Activated CD4-positive, alpha-beta T cell treated with anti-CD3 and anti-CD28 coated beads, Interleukin-2, amount 50 U/mL, for 24 hours (primary cell): ENCODE results near the gene RBM15.

Source experiments
- DNase-seq, 2 donors: peaks; one replicate each; pipeline ENCODE4 v3.0.0-alpha.2; 2020; ENCODE audit warnings: low read depth in 1 of 2, low spot score in 1 of 2

Gene RBM15

DNA sequence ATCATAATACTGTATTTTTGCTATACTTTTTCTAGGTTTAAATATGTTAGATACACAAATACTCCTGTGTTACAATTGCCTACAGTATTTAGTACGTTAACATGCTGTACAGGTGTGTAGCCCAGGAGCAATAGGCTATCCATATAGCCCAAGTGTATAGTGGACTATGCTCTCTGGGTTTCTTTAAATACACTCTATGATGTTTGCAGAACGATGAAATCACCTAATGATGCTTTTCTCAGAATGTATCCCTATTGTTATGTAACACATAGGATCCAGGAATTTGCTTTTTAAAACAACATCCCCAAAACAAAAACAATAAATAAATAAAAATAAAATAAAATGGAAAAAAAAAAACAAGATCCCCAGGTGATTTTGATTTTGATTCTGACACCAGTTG, 18.1 kb upstream of the RBM15 start:
- no peak for DNase-seq

DNA sequence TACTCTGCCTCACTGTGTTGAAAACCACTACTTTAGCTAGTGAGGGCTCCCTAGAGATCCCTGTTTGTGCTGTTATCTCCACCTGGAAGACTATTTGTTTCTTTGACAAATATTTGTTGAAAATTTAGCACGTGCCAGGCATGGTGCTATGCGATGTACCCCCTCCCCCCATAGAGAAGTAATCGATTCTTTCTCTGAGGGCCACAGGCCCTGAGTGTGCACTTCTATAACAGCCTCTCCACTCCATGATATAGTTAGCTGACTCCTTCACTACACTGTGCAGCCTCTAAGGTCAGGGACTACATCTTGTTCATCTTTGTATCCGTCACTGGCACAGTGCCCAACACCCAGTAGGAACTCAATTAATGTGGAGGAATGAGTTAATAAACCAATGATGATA, 17.3 kb upstream of the RBM15 start:
- no peak for DNase-seq

DNA sequence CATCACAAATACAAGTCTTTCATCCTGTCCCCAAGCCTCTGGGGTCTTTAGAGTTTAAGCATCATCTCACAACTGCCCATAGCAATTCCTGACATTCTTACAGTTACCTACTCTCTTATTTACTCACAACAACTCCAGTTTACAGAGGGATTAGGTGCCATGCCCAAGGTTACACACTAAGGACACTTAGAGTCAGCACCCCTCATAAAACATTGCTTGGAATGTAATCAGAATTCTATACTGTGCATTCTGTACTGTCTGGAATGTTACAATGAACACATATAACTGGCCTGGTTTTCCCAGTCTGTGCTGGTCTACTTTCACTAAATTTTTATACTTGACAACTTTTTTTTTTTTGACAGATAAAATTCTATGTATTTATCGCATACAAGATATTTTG, 14.5 kb upstream of the RBM15 start:
- no peak for DNase-seq

DNA sequence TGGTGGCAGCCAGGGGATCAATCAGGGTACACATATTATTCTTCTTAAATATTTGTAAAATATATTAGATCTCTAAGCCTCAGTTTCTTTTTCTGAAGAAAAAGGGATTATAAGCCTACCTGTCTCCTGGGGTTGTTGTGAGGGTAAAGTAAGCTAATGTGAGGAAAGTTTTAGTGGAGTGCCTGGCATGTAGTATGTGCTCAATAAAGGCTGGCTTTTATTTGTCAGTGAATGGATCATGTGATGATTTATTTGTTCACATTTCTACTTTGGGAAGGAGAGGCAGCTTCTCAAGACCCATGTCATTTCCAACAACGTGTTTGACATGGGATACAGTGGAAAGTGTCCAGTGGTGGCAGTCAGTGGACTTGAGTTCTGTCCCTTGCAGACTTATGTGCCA, 12.4 kb upstream of the RBM15 start:
- DNase-seq, result no peak

DNA sequence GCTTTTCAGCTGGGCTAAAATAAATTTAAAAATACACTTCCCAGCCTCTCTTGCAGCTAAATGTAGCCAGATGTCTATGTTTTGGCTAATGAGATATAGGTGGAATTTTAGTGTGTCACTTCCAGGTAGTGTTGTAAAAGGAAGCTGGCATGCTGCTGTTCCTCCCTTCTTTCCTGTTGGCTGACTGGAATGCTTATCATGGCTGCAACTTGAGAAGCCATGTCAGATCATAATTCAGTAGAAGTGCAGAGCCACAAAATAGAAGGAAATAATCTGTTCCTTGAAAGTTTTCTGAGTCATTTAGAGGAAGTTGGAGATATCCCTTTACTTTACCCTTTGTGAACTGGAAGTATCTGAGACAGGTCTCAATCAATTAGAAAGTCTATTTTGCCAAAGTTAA, 10.9 kb upstream of the RBM15 start:
- DNase-seq, result no peak

DNA sequence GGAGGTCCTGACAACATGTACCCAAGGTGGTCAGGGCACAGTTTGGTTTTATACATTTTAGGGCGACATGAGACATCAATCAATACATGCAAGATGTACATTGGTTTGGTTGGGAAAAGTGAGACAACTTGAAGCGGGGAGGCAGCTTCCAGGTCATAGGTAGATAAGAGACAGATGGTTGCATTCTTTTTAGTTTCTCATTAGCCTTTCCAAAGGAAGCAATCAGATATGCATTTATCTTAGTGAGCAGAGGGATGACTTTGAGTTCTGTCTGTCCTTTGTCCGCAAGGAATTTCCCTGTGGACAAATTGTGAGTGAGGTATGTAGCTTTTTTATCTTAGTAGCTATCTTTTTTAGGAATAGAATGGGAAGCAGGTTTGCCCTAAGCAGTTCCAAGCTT, 10.5 kb upstream of the RBM15 start:
- no peak for DNase-seq

DNA sequence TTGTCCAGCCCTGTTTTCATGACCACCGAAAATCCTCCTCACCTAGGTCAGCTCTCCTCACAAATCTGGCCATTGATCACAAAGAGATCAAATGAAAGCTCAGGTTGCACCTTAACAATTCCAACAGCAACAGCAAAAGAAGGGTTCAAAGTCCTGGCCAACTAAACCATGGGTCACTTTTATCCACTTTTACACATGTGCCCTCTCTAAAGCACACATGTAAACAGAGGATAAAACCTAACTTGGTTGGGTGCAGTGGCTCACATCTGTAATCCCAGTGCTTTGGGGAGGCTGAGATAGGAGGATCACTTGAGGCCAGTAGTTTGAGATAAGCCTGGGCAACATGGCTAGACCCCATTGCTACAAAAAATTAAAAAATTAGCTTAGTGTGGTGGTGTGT, 3.9 kb upstream of the RBM15 start:
- no peak for DNase-seq

DNA sequence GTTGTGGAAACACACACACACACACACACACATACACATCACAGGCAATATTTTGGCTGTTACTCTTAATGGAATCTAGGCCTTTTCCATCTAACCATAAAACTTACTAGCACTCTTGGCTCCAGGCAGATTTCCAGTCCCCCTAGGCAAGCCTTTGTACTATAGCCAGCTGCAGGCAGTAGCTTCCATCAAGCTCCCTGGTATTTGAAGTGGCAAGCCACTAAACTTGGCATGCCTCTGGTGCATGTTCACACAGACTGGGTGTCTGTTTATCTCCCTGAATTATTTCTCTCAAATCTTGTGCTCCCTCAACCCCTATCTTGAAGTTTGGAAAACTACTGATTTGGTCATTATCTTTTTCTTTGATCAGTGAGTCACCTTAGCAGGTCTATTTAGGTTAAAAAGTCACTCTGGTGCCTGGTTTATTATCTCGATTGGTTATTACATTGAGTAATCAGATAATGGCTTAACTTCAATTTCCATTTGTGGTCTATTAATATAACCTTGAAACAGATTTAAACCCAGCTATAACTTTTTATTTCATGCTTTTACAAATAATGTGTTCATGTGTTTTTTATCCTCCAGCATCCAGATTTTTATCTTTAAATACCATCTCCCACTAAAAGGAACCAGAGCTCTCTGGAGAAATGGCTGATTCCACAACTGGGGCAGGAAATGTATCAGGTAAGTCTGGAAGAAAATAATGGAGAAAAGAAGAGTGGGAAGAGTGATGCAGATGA, 2.7 kb upstream of the RBM15 start:
- no peak for DNase-seq

DNA sequence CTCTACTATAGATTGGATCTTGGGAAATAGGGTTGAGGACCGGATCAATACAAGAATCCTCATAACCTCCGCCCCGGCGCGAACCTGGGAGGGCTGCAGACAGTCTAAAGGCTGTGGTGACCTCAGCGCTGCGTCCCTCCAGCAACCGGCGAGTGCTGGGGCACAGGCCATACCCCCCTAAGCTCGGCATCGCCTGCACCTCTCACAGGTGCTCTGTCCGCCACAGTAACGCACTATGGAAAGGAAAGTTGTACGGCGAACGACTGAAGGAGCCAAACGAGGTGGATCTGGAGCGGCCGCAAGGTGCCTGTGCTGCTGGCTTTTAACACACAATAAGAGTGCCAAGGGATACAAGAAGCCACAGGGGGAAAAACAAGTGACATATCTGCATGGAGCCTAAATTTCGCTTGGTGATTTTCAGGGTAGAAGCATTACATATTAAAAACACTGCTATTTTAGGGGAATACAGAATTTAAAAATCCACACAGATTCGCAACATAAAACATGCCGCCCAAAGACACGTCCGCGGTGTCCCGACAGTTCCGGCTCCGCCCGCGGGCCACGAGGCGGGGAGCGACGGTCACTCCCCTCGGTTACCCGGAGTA, 1.4 kb upstream of the RBM15 start:
- no peak for DNase-seq

DNA sequence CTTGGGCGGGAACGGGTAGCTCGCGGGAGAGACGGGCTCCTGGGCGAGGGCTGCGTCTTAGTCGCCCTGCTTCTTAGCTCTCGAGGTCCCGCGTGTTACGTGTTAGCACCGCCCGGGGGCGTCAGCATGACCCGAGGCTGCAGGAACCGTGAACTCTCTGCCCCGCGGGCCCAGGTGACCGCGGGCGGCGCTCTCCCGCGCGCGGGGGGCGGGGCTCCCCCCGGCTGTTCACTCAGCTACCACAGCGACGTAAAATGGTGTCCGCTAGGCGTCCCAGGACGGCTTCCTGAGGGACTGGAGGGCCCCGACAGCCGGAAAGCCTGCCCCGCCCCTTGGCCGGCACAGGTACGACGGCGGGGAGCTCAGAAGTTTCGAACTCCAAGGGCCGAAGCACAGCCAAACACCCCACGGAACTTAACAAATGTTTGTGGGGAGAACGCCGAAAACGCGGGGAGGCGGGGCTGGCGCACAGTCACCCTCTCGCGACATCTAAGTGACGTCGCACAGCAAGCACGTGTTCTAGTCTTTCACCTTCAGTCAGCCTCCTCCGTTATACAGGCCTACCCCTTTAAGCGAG, 780 bp upstream of the RBM15 start:
- DNase-seq, result peak; percentile 81 to 92

DNA sequence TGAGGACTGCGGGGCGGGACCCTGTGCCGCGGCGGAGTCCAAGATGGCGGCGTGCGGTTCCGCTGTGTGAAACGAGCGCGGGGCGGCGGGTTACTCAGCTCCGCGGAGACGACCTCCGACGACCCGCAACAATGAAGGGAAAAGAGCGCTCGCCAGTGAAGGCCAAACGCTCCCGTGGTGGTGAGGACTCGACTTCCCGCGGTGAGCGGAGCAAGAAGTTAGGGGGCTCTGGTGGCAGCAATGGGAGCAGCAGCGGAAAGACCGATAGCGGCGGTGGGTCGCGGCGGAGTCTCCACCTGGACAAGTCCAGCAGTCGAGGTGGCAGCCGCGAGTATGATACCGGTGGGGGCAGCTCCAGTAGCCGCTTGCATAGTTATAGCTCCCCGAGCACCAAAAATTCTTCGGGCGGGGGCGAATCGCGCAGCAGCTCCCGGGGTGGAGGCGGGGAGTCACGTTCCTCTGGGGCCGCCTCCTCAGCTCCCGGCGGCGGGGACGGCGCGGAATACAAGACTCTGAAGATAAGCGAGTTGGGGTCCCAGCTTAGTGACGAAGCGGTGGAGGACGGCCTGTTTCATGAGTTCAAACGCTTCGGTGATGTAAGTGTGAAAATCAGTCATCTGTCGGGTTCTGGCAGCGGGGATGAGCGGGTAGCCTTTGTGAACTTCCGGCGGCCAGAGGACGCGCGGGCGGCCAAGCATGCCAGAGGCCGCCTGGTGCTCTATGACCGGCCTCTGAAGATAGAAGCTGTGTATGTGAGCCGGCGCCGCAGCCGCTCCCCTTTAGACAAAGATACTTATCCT, 430 bp downstream of the RBM15 start:
- peak; percentile 15 to 36 for DNase-seq

DNA sequence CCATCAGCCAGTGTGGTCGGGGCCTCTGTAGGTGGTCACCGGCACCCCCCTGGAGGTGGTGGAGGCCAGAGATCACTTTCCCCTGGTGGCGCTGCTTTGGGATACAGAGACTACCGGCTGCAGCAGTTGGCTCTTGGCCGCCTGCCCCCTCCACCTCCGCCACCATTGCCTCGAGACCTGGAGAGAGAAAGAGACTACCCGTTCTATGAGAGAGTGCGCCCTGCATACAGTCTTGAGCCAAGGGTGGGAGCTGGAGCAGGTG, 961 bp downstream of the RBM15 start:
- DNase-seq, result no peak

DNA sequence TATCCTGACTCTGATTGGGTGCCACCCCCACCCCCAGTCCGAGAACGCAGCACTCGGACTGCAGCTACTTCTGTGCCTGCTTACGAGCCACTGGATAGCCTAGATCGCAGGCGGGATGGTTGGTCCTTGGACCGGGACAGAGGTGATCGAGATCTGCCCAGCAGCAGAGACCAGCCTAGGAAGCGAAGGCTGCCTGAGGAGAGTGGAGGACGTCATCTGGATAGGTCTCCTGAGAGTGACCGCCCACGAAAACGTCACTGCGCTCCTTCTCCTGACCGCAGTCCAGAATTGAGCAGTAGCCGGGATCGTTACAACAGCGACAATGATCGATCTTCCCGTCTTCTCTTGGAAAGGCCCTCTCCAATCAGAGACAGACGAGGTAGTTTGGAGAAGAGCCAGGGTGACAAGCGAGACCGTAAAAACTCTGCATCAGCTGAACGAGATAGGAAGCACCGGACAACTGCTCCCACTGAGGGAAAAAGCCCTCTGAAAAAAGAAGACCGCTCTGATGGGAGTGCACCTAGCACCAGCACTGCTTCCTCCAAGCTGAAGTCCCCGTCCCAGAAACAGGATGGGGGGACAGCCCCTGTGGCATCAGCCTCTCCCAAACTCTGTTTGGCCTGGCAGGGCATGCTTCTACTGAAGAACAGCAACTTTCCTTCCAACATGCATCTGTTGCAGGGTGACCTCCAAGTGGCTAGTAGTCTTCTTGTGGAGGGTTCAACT, 2.1 kb downstream of the RBM15 start:
- no peak for DNase-seq

DNA sequence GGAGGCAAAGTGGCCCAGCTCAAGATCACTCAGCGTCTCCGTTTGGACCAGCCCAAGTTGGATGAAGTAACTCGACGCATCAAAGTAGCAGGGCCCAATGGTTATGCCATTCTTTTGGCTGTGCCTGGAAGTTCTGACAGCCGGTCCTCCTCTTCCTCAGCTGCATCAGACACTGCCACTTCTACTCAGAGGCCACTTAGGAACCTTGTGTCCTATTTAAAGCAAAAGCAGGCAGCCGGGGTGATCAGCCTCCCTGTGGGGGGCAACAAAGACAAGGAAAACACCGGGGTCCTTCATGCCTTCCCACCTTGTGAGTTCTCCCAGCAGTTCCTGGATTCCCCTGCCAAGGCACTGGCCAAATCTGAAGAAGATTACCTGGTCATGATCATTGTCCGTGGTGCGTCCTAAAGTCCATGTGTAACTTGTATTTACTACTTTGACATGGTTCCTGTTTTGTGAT, 2.7 kb downstream of the RBM15 start:
- no peak for DNase-seq

DNA sequence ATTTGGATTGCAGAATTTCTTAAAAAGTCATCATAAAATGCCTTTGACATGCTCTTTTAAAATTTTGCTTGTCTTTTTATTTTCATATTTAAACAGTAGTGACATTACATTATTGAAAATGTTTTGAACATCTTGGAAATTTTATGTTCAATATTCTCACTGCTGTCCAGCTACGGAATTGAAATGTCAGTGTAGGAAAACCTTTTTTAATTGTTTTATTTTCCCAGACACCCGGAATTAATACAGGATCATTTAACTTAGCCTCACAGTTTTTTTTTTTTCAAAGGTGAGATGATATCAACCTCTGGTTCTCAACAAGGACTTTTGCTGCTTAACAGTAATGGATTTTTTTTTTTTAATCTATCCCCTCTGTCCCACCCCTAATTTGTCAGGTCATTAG, 4.1 kb downstream of the RBM15 start:
- DNase-seq, result no peak

DNA sequence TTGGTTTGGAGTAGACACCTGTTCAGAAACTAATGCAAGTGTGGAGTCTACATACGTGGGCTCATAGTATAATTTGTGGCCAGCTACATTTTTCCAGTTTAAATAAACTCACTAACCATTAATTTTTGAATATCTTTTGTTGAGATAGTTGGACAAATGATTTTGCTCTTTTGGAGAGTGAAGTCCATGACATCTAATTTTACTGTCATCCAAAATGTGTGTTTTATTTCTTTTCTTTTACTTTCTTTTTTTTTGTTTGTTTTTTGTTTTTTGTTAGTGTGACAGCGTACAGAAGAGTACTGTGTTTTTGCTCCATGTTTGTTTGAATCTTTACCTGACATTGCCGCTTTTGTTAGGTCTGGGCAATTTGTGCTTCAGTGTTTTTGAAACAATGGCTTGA, 5.0 kb downstream of the RBM15 start:
- DNase-seq, result no peak

DNA sequence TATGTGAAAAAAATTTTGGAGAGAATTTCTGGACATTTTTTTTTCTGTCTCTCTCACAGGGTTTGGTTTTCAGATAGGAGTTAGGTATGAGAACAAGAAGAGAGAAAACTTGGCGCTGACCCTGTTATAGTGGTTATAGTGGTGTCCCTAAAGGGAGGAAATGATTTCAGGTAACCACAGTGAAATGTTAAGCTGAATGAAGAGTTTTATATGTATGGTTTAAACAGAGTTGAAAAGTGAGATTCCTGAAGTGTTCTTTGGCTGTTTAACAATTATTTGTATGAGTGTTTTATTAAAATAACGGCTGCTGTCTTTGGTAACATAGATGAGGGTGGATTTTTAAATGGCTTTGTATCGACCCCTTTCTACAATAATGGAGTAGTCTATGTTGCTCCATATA, 6.3 kb downstream of the RBM15 start:
- no peak for DNase-seq

DNA sequence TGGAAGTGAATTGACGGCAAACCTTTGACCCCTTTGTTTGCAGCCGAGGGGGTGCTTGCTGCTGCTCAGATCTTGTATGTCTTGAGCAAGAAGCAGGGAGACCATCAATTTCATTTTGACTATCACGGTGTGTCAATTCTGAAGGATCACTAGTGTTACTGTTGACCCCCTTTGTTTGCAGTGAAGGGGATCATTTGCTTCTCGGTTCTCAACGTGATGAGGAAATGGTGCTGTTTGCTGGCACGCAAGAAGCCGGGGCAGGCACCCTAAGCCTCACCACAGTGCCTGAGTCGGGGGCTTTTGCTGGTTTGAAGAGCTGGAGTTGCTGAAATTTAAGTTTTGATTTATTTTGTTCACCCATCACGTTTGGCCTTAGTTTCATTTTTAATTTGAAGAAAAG, 7.5 kb downstream of the RBM15 start:
- no peak for DNase-seq

DNA sequence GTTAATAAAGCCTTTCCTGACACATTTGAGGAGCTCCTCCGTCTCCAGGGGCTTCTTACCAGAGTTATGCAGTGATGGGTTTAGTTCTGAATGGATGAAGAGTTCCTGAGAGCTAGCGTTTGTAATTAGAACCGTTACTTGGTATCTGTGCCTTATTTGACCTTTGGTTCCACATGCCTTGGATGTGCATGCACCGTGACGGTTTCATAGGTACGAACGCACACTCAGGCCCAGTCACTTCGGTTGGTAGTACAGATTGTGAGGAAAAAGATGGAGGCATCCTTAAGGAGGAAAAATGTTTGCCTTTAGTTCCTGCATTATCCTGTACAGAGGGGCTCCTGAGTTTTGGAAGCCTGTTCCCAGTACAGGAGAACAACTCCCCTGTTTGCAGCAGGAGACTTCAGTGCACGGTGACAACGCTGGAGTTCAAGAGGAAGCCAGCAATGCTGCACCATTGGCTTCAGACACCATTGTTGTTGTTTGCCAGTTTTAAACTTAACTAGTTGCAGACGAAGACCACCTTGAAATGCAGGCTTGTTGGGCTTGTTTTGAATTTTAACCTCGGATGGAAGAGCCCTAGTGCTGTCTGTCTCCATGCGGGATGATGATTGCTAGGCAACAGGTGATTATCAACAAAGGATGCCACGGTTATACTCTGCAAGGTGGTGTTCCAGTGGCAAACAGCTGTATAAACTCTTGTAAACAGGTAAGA, 8.2 kb downstream of the RBM15 start:
- DNase-seq, result no peak

DNA sequence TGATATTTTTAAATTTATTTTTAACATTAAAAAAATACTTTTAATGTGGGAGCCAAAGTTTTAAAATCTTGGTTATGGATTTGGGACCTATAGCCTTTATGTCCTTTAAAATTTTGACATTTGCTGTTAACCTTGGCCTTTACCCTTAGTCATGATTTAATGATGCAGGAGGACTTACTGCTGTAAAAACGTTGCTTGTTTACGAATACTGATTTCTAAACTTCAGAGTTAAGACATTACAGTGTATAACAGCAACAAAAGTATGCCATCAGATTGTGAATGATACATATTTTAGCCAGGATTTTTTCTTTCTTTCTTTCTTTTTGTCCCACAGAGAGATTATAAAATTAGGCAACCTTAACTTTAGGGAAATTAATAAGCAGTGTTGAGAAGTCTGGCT, 8.9 kb downstream of the RBM15 start:
- no peak for DNase-seq

DNA sequence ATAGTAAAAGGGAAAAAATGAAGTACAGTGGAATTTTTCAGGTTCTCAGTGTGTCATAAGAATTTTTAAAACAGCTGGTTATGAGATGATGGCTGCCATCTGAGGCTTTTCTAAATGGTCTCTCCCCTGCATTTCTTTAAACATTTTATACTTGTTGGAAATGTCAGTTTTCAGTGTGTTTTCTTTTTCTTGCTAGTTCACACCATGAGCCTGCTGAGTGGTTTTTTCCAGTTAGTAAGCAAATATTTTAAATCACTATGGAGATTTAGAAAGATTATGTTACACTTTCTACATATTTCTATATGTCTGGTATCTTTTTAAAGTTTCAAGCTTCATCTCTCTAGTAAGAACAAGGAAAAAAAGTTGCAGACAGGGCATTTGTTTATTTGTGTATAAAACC, 9.6 kb downstream of the RBM15 start:
- no peak for DNase-seq
